Stimulated activated naive CD8-positive, alpha-beta T cell treated with anti-CD3 and anti-CD28 coated beads, Interleukin-15, Interleukin-2, amounts not matched to agents 100 ng/mL and 50 ng/mL, for 24 hours (primary cell): ENCODE measurements around the gene KLHL2.
"Not testable (repeated sequence)": the region's sequence is repeated elsewhere in the genome, so short reads cannot be mapped to it uniquely, and the experiment has no call there.

Experiments used
- H3K27ac Mint-ChIP-seq: one replicate; pipeline ENCODE4 v1.8.0; 2021; ENCODE audit warnings: mild to moderate bottlenecking, mixed read lengths
- H3K27me3 Mint-ChIP-seq: one replicate; pipeline ENCODE4 v1.8.0; 2021; ENCODE audit warnings: mixed read lengths
- H3K36me3 Mint-ChIP-seq: one replicate; pipeline ENCODE4 v1.8.0; 2021; ENCODE audit warnings: low read depth, mixed read lengths
- H3K4me1 Mint-ChIP-seq: one replicate; pipeline ENCODE4 v1.8.0; 2021; ENCODE audit warnings: low read depth, mixed read lengths
- H3K4me3 Mint-ChIP-seq: one replicate; pipeline ENCODE4 v1.8.0; 2021; ENCODE audit warnings: mild to moderate bottlenecking, mixed read lengths
- H3K9me3 Mint-ChIP-seq: one replicate; pipeline ENCODE4 v1.8.0; 2021; ENCODE audit warnings: mixed read lengths

KLHL2 gene

GRCh38 chr4:165335163-165335703, 127.9 kb downstream of the KLHL2 start:
- Mint-ChIP-seq H3K9me3 (no peaks in the 10 kb centered on the region), H3K27me3 (no peaks in the 10 kb centered on the region), H3K36me3 (peaks cover 53% of the 10 kb centered on the region), H3K4me3 (no peak overlapping the region), H3K4me1 (peaks cover 2% of the 10 kb centered on the region), H3K27ac (no peak overlapping the region)

GRCh38 chr4:165336743-165337142, 129.4 kb downstream of the KLHL2 start:
- Mint-ChIP-seq H3K27ac (no peak overlapping the region), H3K36me3 (peaks cover 48% of the 10 kb centered on the region), H3K9me3 (no peaks in the 10 kb centered on the region), H3K4me1 (peaks cover 2% of the 10 kb centered on the region), H3K4me3 (no peak overlapping the region), H3K27me3 (no peaks in the 10 kb centered on the region)

- H3K4me3 Mint-ChIP-seq, result not testable (repeated sequence)
Measured at GRCh38 chr4:165342340-165342739, 135.0 kb downstream of the KLHL2 start.

GRCh38 chr4:165343353-165344191, 136.2 kb downstream of the KLHL2 start:
- no peak overlapping the region for H3K27ac Mint-ChIP-seq

More at GRCh38 chr4:165342340-165342739, 135.0 kb downstream of the KLHL2 start:
- not testable (repeated sequence) for H3K9me3 Mint-ChIP-seq, H3K4me1 Mint-ChIP-seq, H3K27ac Mint-ChIP-seq, H3K27me3 Mint-ChIP-seq
- H3K36me3 Mint-ChIP-seq, result peaks cover 33% of the 10 kb centered on the region

GRCh38 chr4:165345666-165346417, 138.5 kb downstream of the KLHL2 start:
- Mint-ChIP-seq H3K4me1 (no peaks in the 10 kb centered on the region), H3K9me3 (no peaks in the 10 kb centered on the region), H3K36me3 (peaks cover 21% of the 10 kb centered on the region), H3K27me3 (peaks cover 3% of the 10 kb centered on the region), H3K27ac (no peak overlapping the region), H3K4me3 (no peak overlapping the region)

More at GRCh38 chr4:165343353-165344191, 136.2 kb downstream of the KLHL2 start:
- H3K36me3 Mint-ChIP-seq, result peaks cover 24% of the 10 kb centered on the region
- H3K9me3 Mint-ChIP-seq, result no peaks in the 10 kb centered on the region
- H3K4me3 Mint-ChIP-seq, result no peak overlapping the region
- H3K27me3 Mint-ChIP-seq, result no peaks in the 10 kb centered on the region
- no peaks in the 10 kb centered on the region for H3K4me1 Mint-ChIP-seq

- no peaks in the 10 kb centered on the region for H3K9me3 Mint-ChIP-seq
- no peaks in the 10 kb centered on the region for H3K4me1 Mint-ChIP-seq
- H3K36me3 Mint-ChIP-seq, result peaks cover 9% of the 10 kb centered on the region
- no peak overlapping the region for H3K4me3 Mint-ChIP-seq
- H3K27ac Mint-ChIP-seq, result no peak overlapping the region
- H3K27me3 Mint-ChIP-seq, result peaks cover 10% of the 10 kb centered on the region
Measured at GRCh38 chr4:165347647-165348569, 140.5 kb downstream of the KLHL2 start.

GRCh38 chr4:165351359-165352130, 144.2 kb downstream of the KLHL2 start:
- peaks cover 14% of the 10 kb centered on the region for H3K27me3 Mint-ChIP-seq
- no peaks in the 10 kb centered on the region for H3K4me1 Mint-ChIP-seq
- H3K4me3 Mint-ChIP-seq, result no peak overlapping the region
- no peaks in the 10 kb centered on the region for H3K36me3 Mint-ChIP-seq
- no peak overlapping the region for H3K27ac Mint-ChIP-seq
- no peaks in the 10 kb centered on the region for H3K9me3 Mint-ChIP-seq

- no peak overlapping the region for H3K27ac Mint-ChIP-seq
- no peak overlapping the region for H3K4me3 Mint-ChIP-seq
- H3K9me3 Mint-ChIP-seq, result no peaks in the 10 kb centered on the region
- no peaks in the 10 kb centered on the region for H3K4me1 Mint-ChIP-seq
- H3K36me3 Mint-ChIP-seq, result no peaks in the 10 kb centered on the region
- H3K27me3 Mint-ChIP-seq, result peaks cover 25% of the 10 kb centered on the region
Measured at GRCh38 chr4:165355900-165356300, 148.5 kb downstream of the KLHL2 start.

- H3K27ac Mint-ChIP-seq, result no peak overlapping the region
- H3K4me3 Mint-ChIP-seq, result no peak overlapping the region
- H3K36me3 Mint-ChIP-seq, result no peaks in the 10 kb centered on the region
- peaks cover 31% of the 10 kb centered on the region for H3K27me3 Mint-ChIP-seq
- H3K9me3 Mint-ChIP-seq, result no peaks in the 10 kb centered on the region
- H3K4me1 Mint-ChIP-seq, result no peaks in the 10 kb centered on the region
Measured at GRCh38 chr4:165359506-165359905, 152.1 kb downstream of the KLHL2 start.

- Mint-ChIP-seq H3K4me3 (no peak overlapping the region), H3K36me3 (no peaks in the 10 kb centered on the region), H3K27me3 (peaks cover 31% of the 10 kb centered on the region), H3K9me3 (no peaks in the 10 kb centered on the region), H3K4me1 (no peaks in the 10 kb centered on the region), H3K27ac (no peak overlapping the region)
Measured at GRCh38 chr4:165360041-165360695, 152.8 kb downstream of the KLHL2 start.

- Mint-ChIP-seq H3K27ac (no peak overlapping the region), H3K4me1 (no peaks in the 10 kb centered on the region), H3K27me3 (peaks cover 28% of the 10 kb centered on the region), H3K9me3 (no peaks in the 10 kb centered on the region), H3K36me3 (no peaks in the 10 kb centered on the region), H3K4me3 (no peak overlapping the region)
Measured at GRCh38 chr4:165360985-165361670, 153.8 kb downstream of the KLHL2 start.

GRCh38 chr4:165361810-165362209, 154.4 kb downstream of the KLHL2 start:
- Mint-ChIP-seq H3K4me1 (no peaks in the 10 kb centered on the region), H3K27me3 (peaks cover 28% of the 10 kb centered on the region), H3K4me3 (no peak overlapping the region), H3K27ac (no peak overlapping the region), H3K9me3 (no peaks in the 10 kb centered on the region), H3K36me3 (no peaks in the 10 kb centered on the region)

- peaks cover 24% of the 10 kb centered on the region for H3K27me3 Mint-ChIP-seq
- no peaks in the 10 kb centered on the region for H3K4me1 Mint-ChIP-seq
- H3K4me3 Mint-ChIP-seq, result no peak overlapping the region
- H3K27ac Mint-ChIP-seq, result no peak overlapping the region
- no peaks in the 10 kb centered on the region for H3K36me3 Mint-ChIP-seq
- no peaks in the 10 kb centered on the region for H3K9me3 Mint-ChIP-seq
Measured at GRCh38 chr4:165364452-165365080, 157.2 kb downstream of the KLHL2 start.
